Measurements from ENCODE around the gene HAPLN2.
"Not testable (repeated sequence)": the region's sequence is repeated elsewhere in the genome, so short reads cannot be mapped to it uniquely, and the experiment has no call there.

GRCh38 chr1:156610072-156610471 lies 9.1 kb upstream of the HAPLN2 start:
- TF ChIP-seq CTCF, POLR2A (IDR thresholded peaks at IDR 0.05): not testable (repeated sequence)

All from thyroid gland (tissue), 4 donors.